22Rv1 (cell line): Measurements from ENCODE around the gene EPHA10.

Experiments used
- CTCF ChIP-seq: fragments of 450-650 bp; IDR thresholded peaks from 2 replicates; pipeline ENCODE4 v1.5.1; 2017; ENCODE audit warnings: mild to moderate bottlenecking
- ZFX ChIP-seq: fragments of 450-650 bp; IDR thresholded peaks from 2 replicates; pipeline ENCODE4 v1.6.1; 2017; ENCODE audit warnings: antibody characterized with exemption, borderline replicate concordance

- TF ChIP-seq CTCF (no peak), ZFX (no peak)
Observed at GRCh38 chr1:37759451-37759850, 5.5 kb downstream of the EPHA10 start.
